UCSD-AML1 (cell line): ENCODE measurements around the gene ZCCHC8.
"Not testable (repeated sequence)": the region's sequence is repeated elsewhere in the genome, so short reads cannot be mapped to it uniquely, and the experiment has no call there.

Source experiments
- DNase-seq: peaks from one replicate; lab custom pipeline; 2025; ENCODE audit not compliant: unreplicated experiment; lab: John Stamatoyannopoulos, UW

The ZCCHC8 gene

DNA sequence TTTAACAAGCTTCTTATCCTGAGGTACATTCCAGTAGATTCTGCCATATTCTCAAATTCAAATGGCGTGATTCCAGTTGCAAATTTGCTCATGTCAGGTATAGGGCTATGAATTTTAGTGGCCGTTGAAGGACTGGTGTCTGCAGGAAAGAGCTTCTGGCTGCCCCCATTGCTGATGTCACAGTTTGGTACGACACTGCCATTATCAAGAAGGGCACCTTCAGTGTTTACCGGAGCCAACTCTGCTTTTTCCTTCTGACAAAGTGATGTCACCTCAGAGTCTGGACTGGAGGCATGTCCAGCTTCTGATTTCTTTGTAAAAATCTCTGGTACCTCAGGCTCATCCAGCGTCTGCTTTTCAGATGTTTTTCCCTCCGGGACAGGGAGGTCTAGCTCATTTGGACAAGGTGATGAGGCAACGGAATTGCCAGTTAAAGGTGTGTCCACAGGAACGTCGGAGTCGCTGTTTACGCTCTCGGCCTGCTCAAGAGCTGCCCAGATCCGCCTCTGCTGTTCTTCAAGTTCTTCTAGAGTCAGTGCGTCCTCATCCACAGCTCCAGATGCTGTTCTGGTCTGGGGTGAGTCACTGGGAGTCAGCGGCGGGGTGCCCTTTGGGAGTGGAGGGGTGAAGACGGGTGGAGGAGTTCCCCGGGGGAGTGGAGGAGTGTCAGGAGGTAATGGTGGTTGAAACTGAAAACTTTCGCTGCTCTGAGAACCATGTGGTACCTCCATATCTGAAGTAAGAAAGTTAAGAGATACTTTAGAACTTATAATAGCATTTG is 27.0 kb downstream of the ZCCHC8 start:
- no peak for DNase-seq

DNA sequence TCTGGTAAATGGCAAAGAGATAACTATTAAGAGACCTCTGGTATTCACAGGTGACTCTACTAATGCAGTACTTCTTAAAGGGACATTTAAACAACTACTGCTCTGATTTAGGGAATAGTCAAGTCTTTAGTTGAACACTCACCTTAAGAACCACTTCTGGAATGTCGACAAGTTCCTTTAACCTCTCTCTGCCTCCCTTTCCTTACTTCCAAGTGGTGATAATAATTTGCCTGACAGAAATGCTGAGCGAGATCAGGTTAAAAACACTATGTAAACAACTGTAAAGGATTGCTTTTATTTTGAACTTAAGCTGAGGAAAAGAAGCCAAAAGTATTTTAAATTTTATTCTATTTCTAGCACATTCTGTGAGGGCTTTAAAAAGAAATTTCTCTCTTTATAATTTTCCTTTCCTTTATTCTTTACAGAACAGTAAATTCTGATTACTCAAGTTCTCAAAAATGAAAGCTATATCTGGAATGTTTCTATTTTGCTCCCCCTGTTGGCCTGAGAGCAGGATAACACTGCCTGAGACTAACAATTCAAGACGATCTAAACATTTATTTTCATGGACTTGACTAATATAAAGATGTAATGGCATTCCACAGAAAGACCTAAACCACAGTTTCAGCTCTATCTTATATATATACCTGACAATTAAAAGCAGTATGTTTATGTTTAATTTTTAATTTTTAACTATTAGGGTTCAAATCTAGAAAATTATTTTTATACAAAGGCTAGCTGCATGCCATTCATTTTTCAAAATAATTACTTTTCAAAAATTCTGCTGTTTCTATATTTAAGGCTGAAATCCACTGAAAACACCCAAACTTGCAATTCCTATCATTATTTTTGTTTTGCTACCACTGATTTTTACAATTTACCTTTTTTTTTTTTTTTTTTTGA is 29.2 kb downstream of the ZCCHC8 start:
- DNase-seq: no peak

DNA sequence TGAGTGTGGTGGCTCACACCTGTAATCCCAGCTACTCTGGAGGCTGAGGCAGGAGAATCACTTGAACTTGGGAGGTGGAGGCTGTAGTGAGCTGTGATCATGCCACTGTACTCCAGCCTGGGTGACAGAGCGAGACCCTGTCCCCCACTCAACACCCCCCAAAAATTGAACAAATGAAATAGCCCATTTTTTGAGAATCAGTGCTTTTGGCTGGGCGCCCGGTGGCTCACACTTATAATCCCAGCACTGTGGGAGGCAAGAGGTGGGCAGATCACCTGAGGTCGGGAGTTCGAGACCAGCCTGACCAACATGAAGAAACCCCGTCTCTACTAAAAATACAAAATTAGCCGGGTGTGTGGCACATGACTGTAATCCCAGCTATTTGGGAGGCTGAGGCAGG is 30.2 kb downstream of the ZCCHC8 start:
- not testable (repeated sequence) for DNase-seq

DNA sequence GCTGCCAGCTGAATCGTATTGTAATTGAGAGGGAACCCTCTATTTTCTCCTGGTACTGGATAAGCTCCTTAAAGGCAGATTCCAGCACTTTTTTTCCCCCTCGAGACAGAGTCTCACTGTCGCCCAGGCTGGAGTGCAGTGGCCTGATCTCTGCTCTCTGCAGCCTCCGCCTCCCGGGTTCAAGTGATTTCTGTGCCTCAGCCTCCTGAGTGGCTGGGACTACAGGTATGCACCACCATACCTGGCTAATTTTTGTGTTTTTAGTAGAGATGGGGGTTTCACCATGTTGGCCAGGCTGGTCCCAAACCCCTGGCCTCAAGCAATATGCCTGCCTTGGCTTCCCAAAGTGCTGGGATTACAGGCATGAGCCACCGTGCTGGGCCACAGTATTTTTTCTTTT is 30.9 kb downstream of the ZCCHC8 start:
- DNase-seq: not testable (repeated sequence)

DNA sequence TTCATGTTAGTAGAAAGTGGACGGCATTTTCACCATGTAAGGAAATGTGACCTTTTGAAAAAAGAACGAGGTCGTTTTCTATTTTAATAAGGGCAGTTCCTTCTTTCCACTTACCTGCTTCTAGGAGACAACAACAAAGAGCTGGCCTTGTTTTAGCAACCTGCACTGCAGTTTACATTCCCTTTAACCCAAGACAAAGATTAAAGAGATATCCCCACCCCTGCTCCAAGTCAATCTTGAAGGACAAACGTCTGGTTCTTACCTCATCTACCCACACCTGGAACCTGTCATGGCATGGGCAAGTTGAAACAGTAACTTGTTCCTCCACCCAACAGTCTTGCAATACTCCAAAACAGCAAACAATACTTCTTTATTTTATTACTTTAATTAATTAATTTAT is 32.7 kb downstream of the ZCCHC8 start:
- DNase-seq: no peak

DNA sequence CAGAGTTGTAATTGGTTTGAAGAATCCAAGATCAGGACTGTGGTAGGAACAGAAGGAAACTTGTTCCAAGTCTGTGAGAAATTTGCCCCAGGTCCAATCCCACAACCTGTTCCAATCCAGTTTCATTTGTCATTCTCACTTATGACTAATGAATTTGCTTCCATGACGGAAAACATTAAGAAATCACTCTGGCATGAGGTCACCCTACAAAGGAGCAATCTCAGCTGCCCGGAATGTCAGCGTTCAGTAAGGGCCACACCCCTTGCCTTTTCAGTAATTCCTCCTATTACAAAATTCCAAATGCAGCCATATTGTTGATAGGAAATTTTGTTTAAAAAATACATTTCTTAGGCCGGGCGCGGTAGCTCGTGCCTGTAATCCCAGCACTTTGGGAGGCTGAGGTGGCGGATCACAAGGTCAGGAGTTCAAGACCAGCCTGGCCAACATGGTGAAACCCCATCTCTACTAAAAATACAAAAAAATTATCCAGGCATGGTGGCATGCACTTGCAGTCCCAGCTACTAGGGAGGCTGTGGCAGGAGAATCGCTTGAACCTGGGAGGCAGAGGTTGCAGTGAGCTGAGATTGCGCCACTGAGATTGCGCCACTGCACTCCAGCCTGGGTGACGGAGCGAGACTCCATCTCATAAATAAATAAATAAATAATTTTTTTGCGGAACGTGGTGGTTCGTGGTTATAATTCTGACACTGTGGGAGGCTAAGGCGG is 36.3 kb downstream of the ZCCHC8 start:
- DNase-seq: not testable (repeated sequence)

DNA sequence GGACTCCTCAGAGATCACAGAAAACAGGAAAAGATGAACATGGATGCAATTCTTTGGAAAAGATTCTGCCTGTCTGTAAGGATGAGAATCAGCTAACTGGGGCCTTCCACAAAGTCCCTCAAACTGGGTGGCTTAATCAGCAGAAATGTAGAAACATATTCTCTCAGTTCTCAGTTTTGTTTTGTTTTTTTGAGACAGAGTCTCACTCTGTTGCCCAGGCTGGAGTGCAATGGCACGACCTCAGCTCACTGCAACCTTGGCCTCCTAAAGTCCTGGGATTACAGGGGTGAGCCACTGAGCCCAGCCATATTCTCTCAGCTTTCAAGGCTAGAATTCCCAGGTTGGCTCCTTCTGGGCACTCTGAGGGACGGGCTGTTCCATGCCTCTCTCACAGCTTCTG is 40.1 kb downstream of the ZCCHC8 start:
- no peak for DNase-seq

DNA sequence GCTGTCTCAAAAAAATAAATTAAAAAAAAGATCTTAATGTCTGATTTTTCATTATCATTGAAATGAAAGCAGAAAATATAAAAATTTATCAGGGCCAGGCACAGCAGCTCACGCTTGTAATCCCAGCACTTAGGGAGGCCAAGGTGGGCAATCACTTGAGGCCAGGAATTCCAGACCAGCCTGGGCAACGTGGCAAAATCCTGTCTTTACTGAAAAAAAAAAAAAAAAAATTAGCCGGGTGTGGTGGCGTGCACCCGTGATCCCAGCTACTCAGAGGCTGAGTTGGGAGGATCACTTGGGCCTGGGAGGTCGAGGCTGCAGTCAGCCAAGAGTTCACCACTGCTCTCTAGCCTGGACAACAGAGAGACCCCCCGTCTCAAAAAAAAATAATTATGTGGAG is 40.7 kb downstream of the ZCCHC8 start:
- DNase-seq: no peak

DNA sequence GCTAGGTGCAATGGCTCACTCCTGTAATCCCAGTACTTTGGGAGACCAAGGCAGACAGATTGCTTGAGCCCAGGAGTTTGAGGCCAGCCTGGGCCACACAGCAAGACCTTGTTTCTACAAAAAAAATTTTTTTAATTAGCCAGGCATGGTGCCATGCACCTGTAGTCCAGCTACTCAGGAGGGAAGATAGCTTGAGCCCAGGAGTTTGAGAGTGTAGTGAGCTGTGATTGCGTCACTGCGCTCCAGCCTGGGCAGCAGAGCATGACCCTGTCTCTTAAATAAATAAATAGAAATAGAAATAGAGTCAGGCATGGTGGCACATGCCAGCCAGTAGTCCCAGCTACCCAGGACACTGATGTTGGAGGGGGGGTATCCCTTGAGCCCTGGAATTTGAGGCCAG is 41.5 kb downstream of the ZCCHC8 start:
- no peak for DNase-seq

DNA sequence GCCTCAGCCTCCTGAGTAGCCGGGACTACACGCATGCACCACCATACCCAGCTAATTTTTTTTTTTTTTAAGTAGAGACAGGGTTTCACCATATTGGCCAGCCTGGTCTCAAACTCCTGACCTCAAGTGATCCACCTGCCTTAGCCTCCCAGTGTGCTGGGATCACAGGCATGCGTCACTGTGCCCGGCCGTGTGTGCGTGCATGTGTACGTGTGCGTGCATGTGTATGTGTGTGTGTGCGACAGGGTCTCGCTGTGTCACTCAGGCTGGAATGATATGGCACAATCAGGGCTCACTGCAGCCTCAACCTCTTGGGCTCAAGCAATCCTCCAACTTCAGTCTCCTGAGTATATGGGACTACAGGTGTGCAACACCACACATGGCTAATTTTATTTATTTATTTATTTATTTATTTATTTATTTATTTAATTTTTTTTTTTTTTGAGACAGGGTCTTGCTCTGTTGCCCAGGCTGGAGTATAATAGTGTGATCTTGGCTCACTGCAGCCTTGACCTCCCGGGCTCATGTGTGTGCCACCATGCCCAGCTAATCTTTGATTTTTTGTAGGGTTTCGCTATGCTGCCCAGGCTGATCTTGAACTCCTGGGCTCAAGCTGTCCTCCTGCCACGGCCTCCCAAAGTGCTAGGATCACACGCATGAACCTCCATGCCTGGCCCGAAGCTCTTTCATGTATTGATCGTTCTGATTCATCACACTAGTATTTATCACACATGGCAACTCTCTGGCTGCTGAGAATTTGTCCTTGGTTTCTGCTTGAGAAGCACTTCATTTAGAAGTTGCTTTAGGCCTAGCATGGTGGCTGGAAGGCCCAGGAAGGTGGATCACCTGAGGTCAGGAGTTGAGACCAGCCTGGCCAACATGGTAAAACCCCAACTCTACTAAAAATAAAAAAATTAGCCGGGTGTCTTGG is 42.4 kb downstream of the ZCCHC8 start:
- DNase-seq: no peak

DNA sequence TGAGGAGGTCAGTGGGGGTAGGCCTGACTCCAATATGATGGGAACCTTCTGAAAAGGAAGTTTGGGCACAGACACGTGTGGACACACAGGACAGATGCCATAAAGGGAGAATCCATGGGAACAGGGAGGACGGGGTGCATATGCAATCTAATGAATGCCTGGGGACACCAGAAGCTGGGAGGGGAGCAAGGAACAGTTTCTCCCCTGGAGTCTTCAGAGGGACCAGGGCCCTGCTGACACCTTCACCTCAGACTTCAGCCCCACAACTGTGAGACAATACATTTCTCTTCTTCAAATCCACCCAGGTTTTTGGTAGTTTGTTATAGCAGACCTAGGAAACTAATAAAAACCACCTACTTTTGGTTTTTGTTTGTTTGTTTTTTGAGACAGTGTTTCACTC is 43.1 kb downstream of the ZCCHC8 start:
- no peak for DNase-seq

DNA sequence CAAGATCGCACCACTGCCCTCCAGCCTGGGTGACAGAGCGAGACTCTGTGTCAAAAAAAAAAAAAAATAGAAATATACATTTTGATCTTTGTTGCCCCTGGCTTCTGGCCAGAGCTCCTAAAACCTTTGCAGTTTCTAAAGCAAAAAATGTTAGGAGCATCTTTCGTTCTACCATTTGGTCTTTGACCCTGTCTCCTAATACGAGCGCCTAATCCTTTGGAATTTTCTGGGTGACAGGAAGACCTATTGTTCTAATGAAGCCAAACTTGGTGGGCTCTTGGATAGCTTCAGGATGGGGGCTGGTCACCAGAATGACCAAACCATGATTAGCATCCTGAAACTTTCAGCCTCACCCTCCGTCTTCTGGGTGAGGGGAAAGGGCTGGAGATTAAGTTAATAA is 46.0 kb downstream of the ZCCHC8 start:
- DNase-seq: no peak

DNA sequence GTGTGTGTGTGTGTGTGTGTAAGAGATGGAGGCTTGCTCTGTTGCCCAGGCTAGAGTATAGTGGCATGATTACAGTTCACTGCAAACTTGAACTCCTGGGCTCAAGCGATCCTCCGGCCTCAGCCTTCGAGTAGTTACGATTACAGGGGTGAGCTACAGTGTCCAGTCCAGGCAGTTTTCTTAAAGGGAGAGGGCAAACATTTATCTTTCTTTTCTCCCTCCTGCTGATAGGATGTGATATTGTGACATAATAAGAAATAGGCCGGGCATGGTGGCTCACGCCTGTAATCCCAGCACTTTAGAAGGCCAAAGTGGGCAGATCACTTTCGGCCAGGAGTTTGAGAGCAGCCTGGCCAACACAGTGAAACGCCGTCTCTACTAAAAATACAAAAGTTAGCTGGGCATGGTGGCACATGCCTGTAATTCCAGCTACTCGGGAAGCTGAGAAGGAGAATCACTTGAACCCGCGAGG is 46.4 kb downstream of the ZCCHC8 start:
- DNase-seq: no peak

DNA sequence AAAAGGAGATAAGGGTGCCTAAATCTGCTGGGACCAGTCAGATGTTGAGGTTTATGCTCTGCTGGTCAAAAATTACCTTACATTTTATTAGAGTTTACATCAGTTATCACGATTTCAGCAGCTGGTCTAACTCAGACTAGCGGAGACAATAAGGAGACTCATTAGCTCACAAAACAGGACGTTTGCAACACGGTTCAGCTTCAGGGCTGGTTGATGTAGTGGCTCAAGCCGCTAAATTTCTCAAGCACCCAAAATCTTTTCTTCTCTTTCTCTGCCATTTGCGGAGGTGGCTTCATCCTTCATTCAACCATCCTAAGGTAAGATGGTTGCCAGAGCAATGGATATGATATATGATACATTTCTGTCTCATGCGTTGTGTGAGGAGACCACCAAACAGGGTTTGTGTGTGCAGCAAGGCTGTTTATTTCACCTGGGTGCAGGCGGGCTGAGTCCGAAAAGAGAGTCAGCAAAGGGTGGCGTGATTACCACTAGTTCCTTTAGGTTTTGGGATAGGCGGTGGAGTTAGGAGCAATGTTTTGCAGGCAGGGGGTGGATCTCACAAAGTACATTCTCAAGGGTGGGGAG is 47.9 kb downstream of the ZCCHC8 start:
- DNase-seq: no peak

DNA sequence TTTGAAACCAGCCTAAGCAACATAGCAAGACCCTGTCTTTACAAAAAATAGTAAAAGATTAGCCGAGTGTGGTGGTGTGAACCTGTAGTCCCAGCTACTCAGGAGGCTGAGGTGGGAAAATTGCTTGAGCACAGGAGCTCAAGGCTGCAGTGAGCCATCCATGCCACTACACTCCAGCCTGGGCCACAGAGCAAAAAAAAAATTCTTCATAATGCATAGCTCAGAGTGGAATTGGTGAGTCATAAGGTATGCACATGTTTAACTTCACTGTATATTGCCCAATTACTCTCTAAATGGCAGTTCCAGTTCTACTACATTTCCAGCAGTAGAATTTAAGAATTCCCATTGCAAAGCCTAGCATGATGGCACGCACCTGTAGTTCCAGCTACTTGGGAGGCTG is 51.4 kb downstream of the ZCCHC8 start:
- no peak for DNase-seq

DNA sequence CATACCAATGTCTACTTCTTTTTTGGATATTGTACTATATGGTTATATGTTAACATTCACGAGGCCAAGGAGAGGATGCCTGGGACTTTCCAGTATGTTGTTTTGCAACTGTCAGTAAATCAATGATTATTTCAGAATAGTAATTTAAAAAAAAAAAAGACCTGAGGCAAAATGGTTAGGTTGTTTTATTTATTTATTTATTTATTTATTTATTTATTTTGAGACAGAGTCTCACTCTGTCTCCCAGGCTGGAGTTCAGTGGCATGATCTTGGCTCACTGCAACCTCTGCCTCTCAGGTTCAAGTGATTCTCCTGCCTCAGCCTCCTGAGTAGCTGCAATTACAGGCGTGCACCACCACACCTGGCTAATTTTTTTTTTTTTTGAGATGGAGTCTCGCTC is 52.9 kb downstream of the ZCCHC8 start:
- DNase-seq: not testable (repeated sequence)

DNA sequence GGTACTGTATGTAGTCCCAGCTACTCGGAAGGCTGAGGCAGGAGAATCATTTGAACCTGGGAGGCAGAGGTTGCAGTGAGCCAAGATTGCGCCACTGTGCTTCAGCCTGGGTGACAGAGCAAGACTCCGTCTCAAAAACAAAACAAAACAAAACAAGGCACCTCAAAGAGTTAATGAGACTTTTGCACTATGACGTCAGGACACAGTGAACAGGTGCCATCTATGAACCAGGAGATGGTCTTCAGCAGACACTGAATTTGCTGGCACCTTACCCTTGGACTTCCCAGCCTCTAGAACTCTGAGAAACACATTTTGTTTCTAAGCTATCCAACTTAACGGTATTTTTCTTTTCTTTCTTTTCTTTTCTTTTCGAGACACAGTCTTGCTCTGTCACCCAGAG is 54.3 kb downstream of the ZCCHC8 start:
- not testable (repeated sequence) for DNase-seq

DNA sequence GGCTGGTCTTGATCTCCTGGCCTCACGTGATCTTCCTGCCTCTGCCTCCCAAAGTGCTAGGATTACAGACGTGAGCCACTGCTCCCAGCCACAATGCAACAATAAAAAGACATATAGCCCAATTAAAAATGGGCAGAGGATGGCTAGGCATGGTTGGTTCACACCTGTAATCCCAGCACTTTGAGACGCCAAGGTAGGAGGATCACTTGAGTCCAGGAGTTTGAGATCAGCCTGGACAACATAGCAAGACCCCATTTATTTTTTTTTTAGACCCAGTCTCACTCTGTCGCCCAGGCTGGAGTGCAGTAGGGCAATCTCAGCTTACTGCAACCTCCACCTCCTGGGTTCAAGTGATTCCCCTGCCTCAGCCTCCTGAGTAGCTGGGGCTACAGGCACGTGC is 56.7 kb downstream of the ZCCHC8 start:
- not testable (repeated sequence) for DNase-seq

DNA sequence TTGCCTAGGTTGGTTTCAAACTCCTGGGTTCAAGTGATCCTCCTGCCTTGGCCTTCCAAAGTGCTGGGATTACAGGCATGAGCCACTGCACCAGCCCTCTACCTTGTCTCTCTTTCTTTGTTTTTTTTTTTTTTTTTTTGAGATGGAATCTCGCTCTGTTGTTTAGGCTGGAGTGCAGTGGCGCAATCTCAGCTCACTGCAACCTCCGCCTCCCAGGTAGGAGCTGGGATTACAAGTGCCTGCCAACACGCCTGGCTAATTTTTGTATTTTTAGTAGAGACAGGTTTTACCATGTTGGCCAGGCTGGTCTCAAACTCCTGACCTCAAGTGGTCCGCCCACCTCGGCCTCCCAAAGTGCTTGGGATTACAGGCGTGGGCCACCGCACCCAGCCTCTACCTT is 61.9 kb downstream of the ZCCHC8 start:
- DNase-seq: not testable (repeated sequence)

DNA sequence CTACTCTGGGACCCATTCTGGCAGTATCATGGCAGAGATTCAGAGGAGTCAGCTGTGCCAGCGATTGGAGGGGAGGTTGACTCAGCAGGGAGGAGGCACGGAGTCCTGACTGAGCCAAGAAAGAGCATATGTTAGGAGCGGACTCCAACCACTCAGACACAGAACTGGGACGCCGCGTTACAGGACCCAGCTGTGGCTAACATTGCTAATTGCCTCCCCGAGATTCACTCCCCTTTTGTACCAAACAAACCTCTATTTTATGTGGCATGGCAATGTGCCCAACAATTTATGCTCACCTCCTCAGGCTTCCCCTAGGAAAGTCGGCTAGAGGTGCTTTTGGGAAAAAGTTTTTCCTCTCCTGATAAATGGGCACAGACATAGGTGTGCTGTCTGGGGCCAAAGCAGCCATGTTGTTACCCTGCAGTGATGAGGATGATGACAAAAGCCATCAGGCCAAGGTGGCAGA is 63.0 kb downstream of the ZCCHC8 start:
- no peak for DNase-seq
